ENCODE results near the gene NTMT1. TPM values are rescaled to one million over a fixed set of nuclear protein-coding genes. Genes with fewer than 3 reads are reported as not detected.

Gene NTMT1
- total and polyA plus RNA-seq, 9 of the 15 experiments (the other 6 are each of a cell fraction or from before 2014, with no cell fraction given) = 42.1 to 116 (median 74.7) TPM

DNA sequence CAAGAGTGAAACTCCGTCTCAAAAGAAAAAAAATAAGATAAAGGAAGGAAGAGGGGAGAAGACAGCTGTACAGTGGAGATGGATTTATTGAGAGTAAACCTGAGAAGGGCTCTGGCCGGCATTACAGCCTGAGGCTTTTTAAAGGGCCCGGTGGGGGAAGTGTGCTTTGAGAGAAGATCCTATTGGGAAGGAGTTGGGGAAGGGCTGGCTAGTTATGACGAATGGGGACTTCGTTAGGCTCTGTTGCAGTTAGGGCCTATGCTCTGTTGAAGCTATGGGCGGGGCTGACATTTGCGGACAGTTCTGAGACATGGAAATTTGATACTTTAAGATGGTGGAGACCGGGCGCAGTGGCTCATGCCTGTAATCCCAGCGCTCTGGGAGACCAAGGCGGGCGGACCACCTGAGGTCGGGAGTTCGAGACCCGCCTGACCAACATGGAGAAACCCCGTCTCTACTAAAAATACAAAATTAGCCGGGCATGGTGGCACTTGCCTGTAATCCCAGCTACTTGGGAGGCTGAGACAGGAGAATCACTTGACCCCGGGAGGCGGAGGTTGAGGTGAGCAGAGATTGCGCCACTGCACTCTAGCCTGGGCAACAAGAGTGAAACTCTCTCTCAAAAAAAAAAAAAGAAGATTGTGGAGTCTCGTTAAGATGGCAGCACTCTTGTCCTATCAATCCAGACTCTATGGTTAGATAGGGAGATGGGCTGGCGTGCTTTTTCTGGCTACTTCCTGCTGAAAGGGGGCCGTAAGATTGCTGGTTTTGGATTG lies 38.3 kb upstream of the NTMT1 start (continued):
- TF ChIP-seq ESRRA (IDR thresholded peaks at IDR 0.05; ENCODE audit: borderline replicate concordance, low read depth) (peak; percentile 44), ZNF644 (tag; IDR thresholded peaks at IDR 0.05; ENCODE audit: low read depth) (peak; percentile 86), BRD4 (IDR thresholded peaks at IDR 0.05) (no peak), ZNF583 (CRISPR knock-in tag; IDR thresholded peaks at IDR 0.05) (peak; percentile 56; the same call in 1 of the 2 replicates), EHMT2 (IDR thresholded peaks at IDR 0.05) (peak; percentile 79; the same call in 1 of the 2 replicates), FOXK2 (conservative IDR thresholded peaks at IDR 0.05 in 1 of 2, IDR thresholded peaks at IDR 0.05 in 1 of 2; ENCODE audit: low read depth in 2 of 2) (peak; percentile 55 to 70; a peak in 2 of 4 replicates), JUND (IDR thresholded peaks at IDR 0.05; ENCODE audit: borderline replicate concordance, low read depth, low read length) (peak; percentile 11; the same call in 1 of the 2 replicates), JUND (tag; IDR thresholded peaks at IDR 0.05; ENCODE audit: borderline replicate concordance, low read depth, low read length) (peak; percentile 48; the same call in 2 of the 3 replicates), ZBTB2 (IDR thresholded peaks at IDR 0.05) (peak; percentile 13; the same call in 1 of the 2 replicates), ZC3H8 (IDR thresholded peaks at IDR 0.05) (no peak), ZNF133 (CRISPR knock-in tag; IDR thresholded peaks at IDR 0.05) (no peak), ELK1 (CRISPR knock-in tag; IDR thresholded peaks at IDR 0.05) (no peak), IFI16 (CRISPR knock-in tag; IDR thresholded peaks at IDR 0.05) (no peak), ZNF175 (CRISPR knock-in tag; IDR thresholded peaks at IDR 0.05; ENCODE audit: low read depth) (peak; percentile 85), CBX8 (IDR thresholded peaks at IDR 0.05; ENCODE audit: borderline replicate concordance, extremely low read depth, low read depth, low read length, poor library complexity, severe bottlenecking) (no peak), NFATC3 (IDR thresholded peaks at IDR 0.05) (no peak), TRIM25 (IDR thresholded peaks at IDR 0.05; ENCODE audit: borderline replicate concordance) (no peak)
- TF ChIP-seq, protein P1, sequence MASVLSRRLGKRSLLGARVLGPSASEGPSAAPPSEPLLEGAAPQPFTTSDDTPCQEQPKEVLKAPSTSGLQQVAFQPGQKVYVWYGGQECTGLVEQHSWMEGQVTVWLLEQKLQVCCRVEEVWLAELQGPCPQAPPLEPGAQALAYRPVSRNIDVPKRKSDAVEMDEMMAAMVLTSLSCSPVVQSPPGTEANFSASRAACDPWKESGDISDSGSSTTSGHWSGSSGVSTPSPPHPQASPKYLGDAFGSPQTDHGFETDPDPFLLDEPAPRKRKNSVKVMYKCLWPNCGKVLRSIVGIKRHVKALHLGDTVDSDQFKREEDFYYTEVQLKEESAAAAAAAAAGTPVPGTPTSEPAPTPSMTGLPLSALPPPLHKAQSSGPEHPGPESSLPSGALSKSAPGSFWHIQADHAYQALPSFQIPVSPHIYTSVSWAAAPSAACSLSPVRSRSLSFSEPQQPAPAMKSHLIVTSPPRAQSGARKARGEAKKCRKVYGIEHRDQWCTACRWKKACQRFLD (CRISPR knock-in tag; IDR thresholded peaks at IDR 0.05) = peak; percentile 94
- TF ChIP-seq, protein P2, sequence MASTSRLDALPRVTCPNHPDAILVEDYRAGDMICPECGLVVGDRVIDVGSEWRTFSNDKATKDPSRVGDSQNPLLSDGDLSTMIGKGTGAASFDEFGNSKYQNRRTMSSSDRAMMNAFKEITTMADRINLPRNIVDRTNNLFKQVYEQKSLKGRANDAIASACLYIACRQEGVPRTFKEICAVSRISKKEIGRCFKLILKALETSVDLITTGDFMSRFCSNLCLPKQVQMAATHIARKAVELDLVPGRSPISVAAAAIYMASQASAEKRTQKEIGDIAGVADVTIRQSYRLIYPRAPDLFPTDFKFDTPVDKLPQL (IDR thresholded peaks at IDR 0.05; ENCODE audit: extremely low read depth, insufficient read length) = no peak

Measured in K562 (cell line).